Measurements from ENCODE around the gene SKP2.

The SKP2 gene

DNA sequence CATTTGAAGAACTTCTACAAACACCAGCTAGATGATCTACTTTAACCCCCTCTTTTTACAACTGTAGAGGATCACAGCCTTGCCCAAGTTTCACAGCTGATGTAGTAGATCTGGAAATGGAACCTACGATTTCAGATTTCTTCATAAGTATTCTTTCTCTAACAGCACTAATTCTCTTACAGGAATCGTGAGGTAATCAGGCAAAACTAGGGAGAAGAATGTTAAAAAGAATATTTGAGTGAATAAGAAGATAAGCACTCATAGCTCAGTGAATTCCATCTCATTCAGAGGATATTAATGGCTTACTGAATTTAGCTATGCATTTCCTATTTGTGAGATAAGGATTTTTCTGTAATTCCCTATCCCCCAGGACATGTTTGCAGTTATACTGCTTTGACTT, 47.7 kb downstream of the SKP2 start:
- Histone ChIP-seq H4K20me1 (ENCODE audit: insufficient read depth, low read length) (no peaks in the 10 kb centered on the region), H3K79me2 (ENCODE audit: low read length) (no peaks in the 10 kb centered on the region), H3K9me3 (ENCODE audit: insufficient read depth, low read length) (no peaks in the 10 kb centered on the region), H3K9ac (ENCODE audit: low read length) (no peak overlapping the region), H3K4me1 (ENCODE audit: low read length) (no peaks in the 10 kb centered on the region), H2AFZ (ENCODE audit: low read depth, low read length) (no peak overlapping the region), H3K4me2 (ENCODE audit: low read length) (no peak overlapping the region), H3K27me3 (ENCODE audit: low read depth, low read length) (no peaks in the 10 kb centered on the region), H3K36me3 (replicated peaks; ENCODE audit: low read depth, low read length) (peaks cover 4% of the 10 kb centered on the region), H3K27ac (ENCODE audit: low read length) (no peak overlapping the region), H3K4me3 (ENCODE audit: low read length) (no peak overlapping the region)
- TF ChIP-seq, protein P1, sequence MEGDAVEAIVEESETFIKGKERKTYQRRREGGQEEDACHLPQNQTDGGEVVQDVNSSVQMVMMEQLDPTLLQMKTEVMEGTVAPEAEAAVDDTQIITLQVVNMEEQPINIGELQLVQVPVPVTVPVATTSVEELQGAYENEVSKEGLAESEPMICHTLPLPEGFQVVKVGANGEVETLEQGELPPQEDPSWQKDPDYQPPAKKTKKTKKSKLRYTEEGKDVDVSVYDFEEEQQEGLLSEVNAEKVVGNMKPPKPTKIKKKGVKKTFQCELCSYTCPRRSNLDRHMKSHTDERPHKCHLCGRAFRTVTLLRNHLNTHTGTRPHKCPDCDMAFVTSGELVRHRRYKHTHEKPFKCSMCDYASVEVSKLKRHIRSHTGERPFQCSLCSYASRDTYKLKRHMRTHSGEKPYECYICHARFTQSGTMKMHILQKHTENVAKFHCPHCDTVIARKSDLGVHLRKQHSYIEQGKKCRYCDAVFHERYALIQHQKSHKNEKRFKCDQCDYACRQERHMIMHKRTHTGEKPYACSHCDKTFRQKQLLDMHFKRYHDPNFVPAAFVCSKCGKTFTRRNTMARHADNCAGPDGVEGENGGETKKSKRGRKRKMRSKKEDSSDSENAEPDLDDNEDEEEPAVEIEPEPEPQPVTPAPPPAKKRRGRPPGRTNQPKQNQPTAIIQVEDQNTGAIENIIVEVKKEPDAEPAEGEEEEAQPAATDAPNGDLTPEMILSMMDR (IDR thresholded peaks at IDR 0.05; ENCODE audit: low read depth, low read length): no peak
- TF ChIP-seq EZH2phosphoT487 (IDR thresholded peaks at IDR 0.05; ENCODE audit: low read depth): no peak

GRCh38 chr5:36200513-36200912, 48.6 kb downstream of the SKP2 start:
- H2AFZ ChIP-seq (ENCODE audit: low read depth, low read length): no peak overlapping the region
- H3K79me2 ChIP-seq (ENCODE audit: low read length): no peaks in the 10 kb centered on the region
- H3K27ac ChIP-seq (ENCODE audit: low read length): no peak overlapping the region
- no peaks in the 10 kb centered on the region for H4K20me1 ChIP-seq (ENCODE audit: insufficient read depth, low read length)
- H3K4me1 ChIP-seq (ENCODE audit: low read length): no peaks in the 10 kb centered on the region
- no peak overlapping the region for H3K9ac ChIP-seq (ENCODE audit: low read length)
- no peak overlapping the region for H3K4me2 ChIP-seq (ENCODE audit: low read length)
- TF ChIP-seq, protein P1 (IDR thresholded peaks at IDR 0.05; ENCODE audit: low read depth, low read length): no peak
- no peak for TF ChIP-seq EZH2phosphoT487 (IDR thresholded peaks at IDR 0.05; ENCODE audit: low read depth)
- H3K36me3 ChIP-seq (replicated peaks; ENCODE audit: low read depth, low read length): no peaks in the 10 kb centered on the region
- no peaks in the 10 kb centered on the region for H3K27me3 ChIP-seq (ENCODE audit: low read depth, low read length)
- no peaks in the 10 kb centered on the region for H3K9me3 ChIP-seq (ENCODE audit: insufficient read depth, low read length)
- no peak overlapping the region for H3K4me3 ChIP-seq (ENCODE audit: low read length)

- Histone ChIP-seq H4K20me1 (ENCODE audit: insufficient read depth, low read length) (no peaks in the 10 kb centered on the region), H3K9me3 (ENCODE audit: insufficient read depth, low read length) (no peaks in the 10 kb centered on the region), H3K36me3 (replicated peaks; ENCODE audit: low read depth, low read length) (no peaks in the 10 kb centered on the region), H3K79me2 (ENCODE audit: low read length) (no peaks in the 10 kb centered on the region), H3K4me1 (ENCODE audit: low read length) (no peaks in the 10 kb centered on the region), H3K27ac (ENCODE audit: low read length) (no peak overlapping the region), H3K4me3 (ENCODE audit: low read length) (no peak overlapping the region), H3K9ac (ENCODE audit: low read length) (no peak overlapping the region), H3K27me3 (ENCODE audit: low read depth, low read length) (no peaks in the 10 kb centered on the region), H2AFZ (ENCODE audit: low read depth, low read length) (no peak overlapping the region), H3K4me2 (ENCODE audit: low read length) (no peak overlapping the region)
- TF ChIP-seq EZH2phosphoT487 (IDR thresholded peaks at IDR 0.05; ENCODE audit: low read depth): no peak
- TF ChIP-seq, protein P1 (IDR thresholded peaks at IDR 0.05; ENCODE audit: low read depth, low read length): no peak
Observed at GRCh38 chr5:36202521-36202961, 50.6 kb downstream of the SKP2 start.

- Histone ChIP-seq H4K20me1 (ENCODE audit: insufficient read depth, low read length) (no peaks in the 10 kb centered on the region), H3K9me3 (ENCODE audit: insufficient read depth, low read length) (no peaks in the 10 kb centered on the region), H3K4me2 (ENCODE audit: low read length) (no peak overlapping the region), H3K4me1 (ENCODE audit: low read length) (no peaks in the 10 kb centered on the region), H3K4me3 (ENCODE audit: low read length) (no peak overlapping the region), H3K27me3 (ENCODE audit: low read depth, low read length) (no peaks in the 10 kb centered on the region), H2AFZ (ENCODE audit: low read depth, low read length) (no peak overlapping the region), H3K36me3 (replicated peaks; ENCODE audit: low read depth, low read length) (no peaks in the 10 kb centered on the region), H3K27ac (ENCODE audit: low read length) (no peak overlapping the region), H3K9ac (ENCODE audit: low read length) (no peak overlapping the region), H3K79me2 (ENCODE audit: low read length) (no peaks in the 10 kb centered on the region)
- TF ChIP-seq, protein P1 (IDR thresholded peaks at IDR 0.05; ENCODE audit: low read depth, low read length): no peak
- no peak for TF ChIP-seq EZH2phosphoT487 (IDR thresholded peaks at IDR 0.05; ENCODE audit: low read depth)
Observed at GRCh38 chr5:36205329-36205728, 53.4 kb downstream of the SKP2 start.
